ENCODE results near the gene WDR59.
A peak's percentile ranks its signal among the peaks of the same experiment; 100 is the strongest.
"Not testable (repeated sequence)": the region's sequence is repeated elsewhere in the genome, so short reads cannot be mapped to it uniquely, and the experiment has no call there.

The WDR59 gene

DNA sequence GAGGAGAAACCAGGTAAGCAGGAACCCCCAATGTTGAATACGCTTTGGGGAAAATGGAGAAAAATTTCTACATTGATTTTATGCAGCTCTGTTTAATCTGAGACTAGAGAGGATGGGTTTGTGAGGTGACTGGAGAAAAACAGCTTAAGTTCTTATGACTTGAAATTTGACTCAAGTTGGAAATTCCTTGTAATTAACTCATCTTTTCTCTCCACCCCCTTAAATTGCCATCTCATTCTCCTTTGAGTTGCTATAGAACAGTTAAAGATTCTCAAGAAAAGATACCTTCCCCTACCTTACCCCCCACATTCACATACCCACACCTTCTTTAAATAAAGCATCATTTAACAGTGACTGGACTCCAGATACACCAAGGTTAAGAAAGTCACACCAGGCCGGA is 38.1 kb upstream of the WDR59 start:
- Histone ChIP-seq H3K27ac (ENCODE audit: low read depth, low read length, severe bottlenecking) (no peak overlapping the region), H3K4me1 (ENCODE audit: control insufficient read depth, insufficient read depth, low read length, poor library complexity, severe bottlenecking) (peaks cover 3% of the 10 kb centered on the region), H3K4me3 (ENCODE audit: extremely low read depth, insufficient read depth, low read length, poor library complexity, severe bottlenecking) (no peak overlapping the region), H3K36me3 (ENCODE audit: control insufficient read depth, insufficient read depth, low read length) (peaks cover 8% of the 10 kb centered on the region), H3K9me3 (ENCODE audit: control insufficient read depth, low read length) (peaks cover 10% of the 10 kb centered on the region)
- 92 to 95% methylated on average over 1 to 2 of the region's 2 CpGs for WGBS, 2 experiments (ENCODE audit: insufficient coverage in 2 of 2)

DNA sequence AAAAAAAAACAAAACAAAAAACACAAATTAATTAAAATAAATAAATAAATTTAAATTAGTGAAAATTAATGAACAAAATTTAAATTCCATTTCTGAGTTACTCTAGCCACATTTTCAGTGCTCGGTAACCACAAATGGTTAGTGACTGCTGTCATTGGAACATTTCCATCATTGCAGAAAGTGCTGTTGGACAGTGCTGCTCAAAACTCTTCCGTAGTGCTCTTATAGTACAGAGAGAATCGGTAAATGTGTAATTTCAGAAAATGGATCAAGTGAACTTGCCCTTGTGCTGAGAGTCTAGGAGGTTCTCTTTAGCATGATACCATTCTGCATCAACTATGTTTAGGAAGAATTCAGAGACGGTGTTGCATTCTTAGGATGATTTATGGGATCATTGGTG is 37.6 kb upstream of the WDR59 start:
- Histone ChIP-seq H3K4me1 (ENCODE audit: control insufficient read depth, insufficient read depth, low read length, poor library complexity, severe bottlenecking) (peaks cover 3% of the 10 kb centered on the region), H3K27ac (ENCODE audit: low read depth, low read length, severe bottlenecking) (no peak overlapping the region), H3K9me3 (ENCODE audit: control insufficient read depth, low read length) (peaks cover 10% of the 10 kb centered on the region), H3K4me3 (ENCODE audit: extremely low read depth, insufficient read depth, low read length, poor library complexity, severe bottlenecking) (no peak overlapping the region), H3K36me3 (ENCODE audit: control insufficient read depth, insufficient read depth, low read length) (peaks cover 8% of the 10 kb centered on the region)
- WGBS, 2 experiments (ENCODE audit: insufficient coverage in 2 of 2): 97 to 100% methylated on average over 4 of the region's 4 CpGs

GRCh38 chr16:75021410-75021809 is 36.5 kb upstream of the WDR59 start:
- Histone ChIP-seq H3K4me1 (ENCODE audit: control insufficient read depth, insufficient read depth, low read length, poor library complexity, severe bottlenecking) (peaks cover 3% of the 10 kb centered on the region), H3K27ac (ENCODE audit: low read depth, low read length, severe bottlenecking) (no peak overlapping the region), H3K9me3 (ENCODE audit: control insufficient read depth, low read length) (peaks cover 10% of the 10 kb centered on the region), H3K4me3 (ENCODE audit: extremely low read depth, insufficient read depth, low read length, poor library complexity, severe bottlenecking) (no peak overlapping the region), H3K36me3 (ENCODE audit: control insufficient read depth, insufficient read depth, low read length) (peaks cover 8% of the 10 kb centered on the region)
- WGBS, 2 experiments (ENCODE audit: insufficient coverage in 2 of 2): no CpG with 5 or more reads among the region's 1 CpG

GRCh38 chr16:75019586-75019985 is 34.7 kb upstream of the WDR59 start:
- H3K36me3 ChIP-seq (ENCODE audit: control insufficient read depth, insufficient read depth, low read length): peaks cover 8% of the 10 kb centered on the region
- 94% methylated on average over 2 of the region's 7 CpGs; no CpG with 5 or more reads in 1 of the 2 experiments for WGBS, 2 experiments (ENCODE audit: insufficient coverage in 2 of 2)
- H3K27ac ChIP-seq (ENCODE audit: low read depth, low read length, severe bottlenecking): no peak overlapping the region
- no peak overlapping the region for H3K4me3 ChIP-seq (ENCODE audit: extremely low read depth, insufficient read depth, low read length, poor library complexity, severe bottlenecking)
- no peaks in the 10 kb centered on the region for H3K4me1 ChIP-seq (ENCODE audit: control insufficient read depth, insufficient read depth, low read length, poor library complexity, severe bottlenecking)
- peaks cover 10% of the 10 kb centered on the region for H3K9me3 ChIP-seq (ENCODE audit: control insufficient read depth, low read length)

GRCh38 chr16:75019007-75019406 is 34.1 kb upstream of the WDR59 start:
- Histone ChIP-seq H3K4me1 (ENCODE audit: control insufficient read depth, insufficient read depth, low read length, poor library complexity, severe bottlenecking) (no peaks in the 10 kb centered on the region), H3K9me3 (ENCODE audit: control insufficient read depth, low read length) (peaks cover 10% of the 10 kb centered on the region), H3K4me3 (ENCODE audit: extremely low read depth, insufficient read depth, low read length, poor library complexity, severe bottlenecking) (no peak overlapping the region), H3K27ac (ENCODE audit: low read depth, low read length, severe bottlenecking) (no peak overlapping the region), H3K36me3 (ENCODE audit: control insufficient read depth, insufficient read depth, low read length) (peaks cover 8% of the 10 kb centered on the region)
- 83 to 98% methylated on average over 1 to 6 of the region's 8 CpGs for WGBS, 2 experiments (ENCODE audit: insufficient coverage in 2 of 2)

- Histone ChIP-seq H3K27ac (ENCODE audit: low read depth, low read length, severe bottlenecking) (no peak overlapping the region), H3K36me3 (ENCODE audit: control insufficient read depth, insufficient read depth, low read length) (peaks cover 8% of the 10 kb centered on the region), H3K9me3 (ENCODE audit: control insufficient read depth, low read length) (peaks cover 10% of the 10 kb centered on the region), H3K4me1 (ENCODE audit: control insufficient read depth, insufficient read depth, low read length, poor library complexity, severe bottlenecking) (no peaks in the 10 kb centered on the region), H3K4me3 (ENCODE audit: extremely low read depth, insufficient read depth, low read length, poor library complexity, severe bottlenecking) (no peak overlapping the region)
- WGBS, 2 experiments (ENCODE audit: insufficient coverage in 2 of 2): no CpG with 5 or more reads among the region's 3 CpGs
These were observed 33.0 kb upstream of the WDR59 start for GRCh38 chr16:75017670-75018525.

DNA sequence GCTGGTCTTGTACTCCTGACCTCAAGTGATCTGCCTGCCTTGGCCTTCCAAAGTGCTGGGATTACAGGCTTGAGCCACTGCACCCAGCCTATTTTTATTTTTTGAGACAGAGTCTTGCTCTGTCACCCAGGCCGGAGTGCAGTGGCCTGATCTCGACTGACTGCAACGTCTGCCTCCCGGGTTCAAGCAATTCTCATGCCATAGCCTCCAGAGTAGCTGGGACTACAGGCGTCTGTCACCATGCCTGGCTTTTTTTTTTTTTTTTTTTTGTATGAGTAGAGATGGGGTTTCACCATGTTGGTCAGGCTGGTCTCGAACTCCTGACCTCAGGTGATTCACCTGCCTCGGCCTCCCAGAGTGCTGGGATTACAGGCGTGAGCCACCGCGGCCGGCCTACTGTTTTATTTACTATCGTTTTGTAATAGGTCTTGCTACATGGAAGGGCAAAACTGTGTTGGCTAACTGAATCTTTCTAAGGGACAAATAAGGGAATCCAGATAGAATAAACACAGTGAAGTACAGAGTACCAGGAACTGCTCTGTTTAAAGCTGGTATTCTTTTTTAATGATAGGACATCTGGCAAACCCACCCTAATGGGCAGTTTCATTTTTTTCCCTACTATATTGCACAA is 31.6 kb upstream of the WDR59 start:
- not testable (repeated sequence) for H3K4me3 ChIP-seq (ENCODE audit: extremely low read depth, insufficient read depth, low read length, poor library complexity, severe bottlenecking); H3K9me3 ChIP-seq (ENCODE audit: control insufficient read depth, low read length); H3K27ac ChIP-seq (ENCODE audit: low read depth, low read length, severe bottlenecking); H3K36me3 ChIP-seq (ENCODE audit: control insufficient read depth, insufficient read depth, low read length)
- H3K4me1 ChIP-seq (ENCODE audit: control insufficient read depth, insufficient read depth, low read length, poor library complexity, severe bottlenecking): peaks cover 13% of the 10 kb centered on the region
- WGBS, 2 experiments (ENCODE audit: insufficient coverage in 2 of 2): 94 to 96% methylated on average over 5 to 8 of the region's 12 CpGs

DNA sequence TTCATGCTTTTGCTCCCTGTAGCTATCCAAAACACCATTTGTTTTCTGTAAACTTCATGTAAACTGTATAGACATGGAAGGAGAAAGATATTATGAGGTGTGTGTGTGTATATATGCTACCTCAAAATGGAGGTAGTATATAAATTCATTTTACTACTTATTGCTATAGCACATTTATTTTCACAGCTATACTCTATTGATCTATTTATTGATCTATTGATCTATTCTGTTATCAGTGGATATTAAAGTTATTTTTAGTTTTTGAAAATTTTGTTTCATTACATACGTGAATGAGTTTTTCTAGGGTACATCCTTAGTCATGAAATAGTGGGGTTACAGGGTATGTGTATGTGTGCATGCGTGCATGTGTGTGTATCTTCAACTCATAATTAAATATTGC is 29.4 kb upstream of the WDR59 start:
- Histone ChIP-seq H3K4me1 (ENCODE audit: control insufficient read depth, insufficient read depth, low read length, poor library complexity, severe bottlenecking) (peaks cover 17% of the 10 kb centered on the region), H3K36me3 (ENCODE audit: control insufficient read depth, insufficient read depth, low read length) (no peaks in the 10 kb centered on the region), H3K9me3 (ENCODE audit: control insufficient read depth, low read length) (no peaks in the 10 kb centered on the region), H3K4me3 (ENCODE audit: extremely low read depth, insufficient read depth, low read length, poor library complexity, severe bottlenecking) (no peak overlapping the region), H3K27ac (ENCODE audit: low read depth, low read length, severe bottlenecking) (no peak overlapping the region)
- no CpG with 5 or more reads among the region's 2 CpGs for WGBS, 2 experiments (ENCODE audit: insufficient coverage in 2 of 2)

DNA sequence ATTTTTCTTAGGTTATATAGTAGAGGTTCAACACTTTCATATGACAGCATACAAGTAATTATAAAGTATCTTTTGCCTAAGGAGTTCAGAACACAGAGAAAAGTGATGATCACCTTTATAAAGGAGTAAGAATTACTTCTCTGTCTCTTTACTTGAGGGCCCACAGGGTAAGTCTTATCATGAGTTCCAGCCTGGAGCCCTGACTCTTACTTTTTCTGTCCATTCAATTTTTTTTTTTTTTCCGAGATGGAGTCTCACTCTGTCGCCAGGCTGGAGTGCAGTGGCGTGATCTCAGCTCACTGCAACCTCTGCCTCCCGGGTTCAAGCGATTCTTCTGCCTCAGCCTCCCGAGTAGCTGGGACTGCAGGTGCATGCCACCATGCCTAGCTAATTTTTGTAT is 28.2 kb upstream of the WDR59 start:
- H3K4me1 ChIP-seq (ENCODE audit: control insufficient read depth, insufficient read depth, low read length, poor library complexity, severe bottlenecking): peaks cover 17% of the 10 kb centered on the region
- H3K36me3 ChIP-seq (ENCODE audit: control insufficient read depth, insufficient read depth, low read length); H3K9me3 ChIP-seq (ENCODE audit: control insufficient read depth, low read length); H3K27ac ChIP-seq (ENCODE audit: low read depth, low read length, severe bottlenecking); H3K4me3 ChIP-seq (ENCODE audit: extremely low read depth, insufficient read depth, low read length, poor library complexity, severe bottlenecking): not testable (repeated sequence)
- 100% methylated on average over 3 of the region's 6 CpGs; no CpG with 5 or more reads in 1 of the 2 experiments for WGBS, 2 experiments (ENCODE audit: insufficient coverage in 2 of 2)

DNA sequence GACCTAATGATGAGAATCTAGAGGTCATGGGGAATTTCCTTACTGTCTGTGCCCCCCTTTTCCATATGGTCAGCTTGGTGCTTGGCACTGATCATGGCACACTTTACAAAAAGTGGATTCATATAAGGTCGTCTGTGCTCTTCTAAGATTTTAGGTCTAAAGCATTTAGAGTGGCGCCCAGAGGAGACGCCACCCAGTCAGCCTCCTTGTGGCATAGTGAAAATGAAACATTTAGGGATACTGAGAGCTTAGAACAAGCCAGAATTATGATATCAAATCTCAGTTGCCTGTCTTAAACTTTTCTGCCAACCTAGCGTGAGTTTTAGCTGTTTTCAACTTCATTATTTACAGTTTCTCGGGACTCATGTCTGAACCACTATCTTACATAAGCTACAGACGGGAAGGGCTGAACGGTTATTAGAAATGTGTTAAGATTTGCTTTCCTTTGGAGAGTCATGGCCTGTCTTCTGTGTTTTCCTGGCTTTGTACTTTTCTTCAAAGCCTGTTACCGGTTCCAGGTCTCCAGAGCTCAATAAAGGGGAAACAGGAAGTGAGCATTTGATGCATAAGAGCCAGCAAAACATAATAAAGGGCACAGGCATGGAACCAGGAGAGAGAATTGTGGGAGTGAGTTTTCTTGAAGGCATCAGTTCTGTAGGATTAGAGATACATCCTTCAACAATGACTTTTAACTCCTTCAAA is 27.6 kb upstream of the WDR59 start:
- Histone ChIP-seq H3K27ac (ENCODE audit: low read depth, low read length, severe bottlenecking) (peak overlapping the region; percentile 62), H3K4me1 (ENCODE audit: control insufficient read depth, insufficient read depth, low read length, poor library complexity, severe bottlenecking) (peaks cover 17% of the 10 kb centered on the region), H3K9me3 (ENCODE audit: control insufficient read depth, low read length) (no peaks in the 10 kb centered on the region), H3K36me3 (ENCODE audit: control insufficient read depth, insufficient read depth, low read length) (peaks cover 7% of the 10 kb centered on the region), H3K4me3 (ENCODE audit: extremely low read depth, insufficient read depth, low read length, poor library complexity, severe bottlenecking) (no peak overlapping the region)
- WGBS, 2 experiments (ENCODE audit: insufficient coverage in 2 of 2): 83 to 85% methylated on average over 3 to 7 of the region's 8 CpGs
